Measurements from ENCODE around the gene TRAPPC5.

TRAPPC5 gene

DNA sequence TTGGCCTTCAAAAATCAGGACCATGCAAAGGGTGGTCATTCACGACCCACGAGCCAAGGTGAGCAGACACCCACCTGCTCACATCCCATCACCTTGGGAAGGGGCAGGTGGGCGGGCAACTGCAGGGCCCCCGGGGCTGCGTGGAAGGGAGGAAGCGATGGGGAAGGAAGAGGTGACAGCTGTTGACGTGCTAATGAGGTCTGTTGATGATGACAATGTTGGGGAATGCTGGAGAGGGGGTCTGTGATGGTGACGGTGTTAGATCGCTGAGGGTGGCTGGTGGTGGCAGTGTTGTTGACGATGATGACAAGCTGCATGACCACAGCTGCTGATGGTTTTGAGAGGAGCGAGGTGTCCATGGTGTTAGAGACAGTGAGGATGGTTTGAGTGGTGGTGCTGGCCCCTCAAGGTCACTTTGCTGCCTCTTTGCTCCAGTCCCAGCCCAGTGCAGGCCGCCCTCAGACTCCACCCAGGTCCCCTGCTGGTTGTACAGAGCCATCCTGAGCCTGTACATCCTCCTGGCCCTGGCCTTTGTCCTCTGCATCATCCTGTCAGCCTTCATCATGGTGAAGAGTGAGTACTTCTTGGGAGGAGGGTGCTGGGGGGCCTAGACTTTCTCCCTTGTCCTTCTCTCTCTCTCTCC lies 2.8 kb upstream of the TRAPPC5 start:
- no peak for DNase-seq

DNA sequence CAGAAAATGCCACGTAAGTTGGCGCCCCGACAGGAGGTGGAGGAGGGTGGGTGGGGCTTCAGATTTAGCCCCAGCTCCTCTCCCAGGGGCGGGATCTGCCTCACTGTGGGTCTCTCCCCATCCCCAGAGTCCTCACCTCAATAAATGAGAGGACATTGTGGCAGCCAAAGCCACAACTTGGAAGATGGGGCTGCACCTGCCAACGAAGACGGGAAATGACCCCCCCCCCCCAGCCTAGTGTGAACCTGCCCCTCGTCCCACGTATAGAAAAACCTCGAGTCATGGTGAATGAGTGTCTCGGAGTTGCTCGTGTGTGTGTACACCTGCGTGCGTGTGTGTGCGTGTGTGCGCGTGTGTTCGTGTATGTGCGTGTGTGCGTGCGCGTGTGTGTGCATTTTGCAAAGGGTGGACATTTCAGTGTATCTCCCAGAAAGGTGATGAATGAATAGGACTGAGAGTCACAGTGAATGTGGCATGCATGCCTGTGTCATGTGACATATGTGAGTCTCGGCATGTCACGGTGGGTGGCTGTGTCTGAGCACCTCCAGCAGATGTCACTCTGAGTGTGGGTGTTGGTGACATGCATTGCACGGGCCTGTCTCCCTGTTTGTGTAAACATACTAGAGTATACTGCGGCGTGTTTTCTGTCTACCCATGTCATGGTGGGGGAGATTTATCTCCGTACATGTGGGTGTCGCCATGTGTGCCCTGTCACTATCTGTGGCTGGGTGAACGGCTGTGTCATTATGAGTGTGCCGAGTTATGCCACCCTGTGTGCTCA lies 1.5 kb upstream of the TRAPPC5 start:
- no peak for DNase-seq

DNA sequence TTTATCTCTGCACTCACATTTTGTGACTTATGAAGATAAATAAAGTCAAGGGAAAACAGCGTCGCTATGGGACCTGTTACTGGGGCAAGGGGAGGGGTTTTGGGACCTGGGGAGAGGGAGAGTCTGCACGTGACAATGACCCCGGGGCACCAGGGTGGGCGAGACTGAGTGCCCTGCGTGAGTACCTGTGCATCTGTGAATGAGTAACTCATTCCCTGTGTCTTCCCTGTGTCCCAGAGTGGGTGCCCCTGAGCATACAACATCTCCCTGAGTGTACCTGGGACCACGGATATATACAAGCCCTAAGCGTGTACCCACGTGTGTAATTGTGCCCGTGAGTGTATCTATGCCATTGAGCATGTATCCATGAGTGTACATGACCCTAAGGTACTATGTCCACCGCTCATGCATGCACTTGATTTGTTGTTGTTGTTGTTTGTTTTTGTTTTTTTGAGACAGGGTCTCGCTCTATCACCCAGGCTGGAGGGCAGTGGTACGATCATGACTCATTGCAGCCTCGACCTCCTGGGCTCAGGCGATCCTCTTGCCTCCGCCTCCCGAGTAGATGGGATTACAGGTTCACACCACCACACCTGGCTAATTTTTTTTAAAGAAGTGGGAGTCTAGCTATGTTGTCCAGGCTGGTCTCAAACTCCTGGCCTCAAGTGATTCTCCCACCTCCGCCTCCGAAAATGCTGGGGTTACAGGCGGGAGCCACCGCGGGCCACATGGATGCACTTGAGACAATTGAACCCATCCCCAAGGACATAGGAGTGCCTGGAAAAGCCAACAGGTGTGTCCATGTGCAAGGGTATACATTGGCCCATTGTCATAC lies 645 bp upstream of the TRAPPC5 start:
- no peak for DNase-seq

DNA sequence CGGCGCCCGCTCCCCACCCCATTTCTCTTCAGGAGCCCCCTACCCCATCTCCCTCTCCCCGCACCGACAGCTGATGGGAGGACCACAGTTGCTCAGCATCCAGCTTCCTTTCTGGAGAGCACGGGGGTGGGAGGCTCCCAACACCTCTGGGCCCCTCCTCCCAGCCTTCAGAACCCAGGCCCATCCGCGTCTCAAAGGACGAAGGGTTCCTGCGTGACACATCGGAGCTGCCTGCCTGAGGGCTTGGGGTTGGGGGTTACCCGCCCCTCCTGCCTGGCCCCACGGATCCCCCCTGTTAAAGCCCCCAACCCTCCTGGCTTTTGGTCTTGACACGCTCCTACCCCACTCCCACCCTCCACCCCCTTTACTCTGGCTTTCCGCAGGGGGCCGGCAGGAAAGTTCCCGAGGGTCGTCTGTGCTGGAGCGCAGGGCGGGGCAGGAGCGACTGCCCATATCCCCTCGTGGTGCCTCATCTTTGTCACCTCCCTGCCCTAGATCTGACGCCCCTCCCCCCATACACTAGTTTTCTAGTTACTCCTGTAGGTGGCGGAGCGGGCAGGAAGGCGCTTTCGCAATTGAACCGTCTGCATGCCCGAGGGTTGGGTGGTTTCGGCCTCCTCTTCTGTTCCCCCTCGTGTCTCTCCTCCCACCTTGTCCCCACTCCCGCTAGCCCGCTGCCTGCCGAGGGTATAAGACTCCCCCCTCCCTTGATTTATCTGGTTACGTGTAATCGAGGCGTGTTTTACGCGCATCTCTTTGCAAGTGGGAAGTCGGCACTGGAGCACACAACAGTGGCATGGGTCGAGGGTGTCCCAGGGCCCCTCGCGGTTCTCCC lies 924 bp downstream of the TRAPPC5 start:
- peak; percentile 66 for DNase-seq

DNA sequence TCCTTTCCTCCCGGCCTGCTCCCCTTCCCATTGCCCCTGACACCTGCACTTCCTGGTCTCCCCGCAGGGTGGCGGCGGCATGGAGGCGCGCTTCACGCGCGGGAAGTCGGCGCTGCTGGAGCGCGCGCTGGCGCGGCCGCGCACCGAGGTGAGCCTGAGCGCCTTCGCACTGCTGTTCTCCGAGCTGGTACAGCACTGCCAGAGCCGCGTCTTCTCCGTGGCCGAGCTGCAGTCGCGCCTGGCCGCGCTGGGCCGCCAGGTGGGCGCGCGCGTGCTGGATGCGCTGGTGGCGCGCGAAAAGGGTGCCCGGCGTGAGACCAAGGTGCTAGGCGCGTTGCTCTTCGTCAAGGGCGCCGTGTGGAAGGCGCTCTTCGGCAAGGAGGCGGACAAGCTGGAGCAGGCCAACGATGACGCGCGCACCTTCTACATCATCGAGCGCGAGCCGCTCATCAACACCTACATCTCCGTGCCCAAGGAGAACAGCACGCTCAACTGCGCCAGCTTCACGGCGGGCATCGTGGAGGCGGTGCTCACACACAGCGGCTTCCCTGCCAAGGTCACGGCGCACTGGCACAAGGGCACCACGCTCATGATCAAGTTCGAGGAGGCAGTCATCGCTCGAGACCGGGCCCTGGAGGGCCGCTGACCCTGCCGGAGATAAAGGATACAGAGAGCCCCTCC lies 1.7 kb downstream of the TRAPPC5 start:
- DNase-seq, result no peak

DNA sequence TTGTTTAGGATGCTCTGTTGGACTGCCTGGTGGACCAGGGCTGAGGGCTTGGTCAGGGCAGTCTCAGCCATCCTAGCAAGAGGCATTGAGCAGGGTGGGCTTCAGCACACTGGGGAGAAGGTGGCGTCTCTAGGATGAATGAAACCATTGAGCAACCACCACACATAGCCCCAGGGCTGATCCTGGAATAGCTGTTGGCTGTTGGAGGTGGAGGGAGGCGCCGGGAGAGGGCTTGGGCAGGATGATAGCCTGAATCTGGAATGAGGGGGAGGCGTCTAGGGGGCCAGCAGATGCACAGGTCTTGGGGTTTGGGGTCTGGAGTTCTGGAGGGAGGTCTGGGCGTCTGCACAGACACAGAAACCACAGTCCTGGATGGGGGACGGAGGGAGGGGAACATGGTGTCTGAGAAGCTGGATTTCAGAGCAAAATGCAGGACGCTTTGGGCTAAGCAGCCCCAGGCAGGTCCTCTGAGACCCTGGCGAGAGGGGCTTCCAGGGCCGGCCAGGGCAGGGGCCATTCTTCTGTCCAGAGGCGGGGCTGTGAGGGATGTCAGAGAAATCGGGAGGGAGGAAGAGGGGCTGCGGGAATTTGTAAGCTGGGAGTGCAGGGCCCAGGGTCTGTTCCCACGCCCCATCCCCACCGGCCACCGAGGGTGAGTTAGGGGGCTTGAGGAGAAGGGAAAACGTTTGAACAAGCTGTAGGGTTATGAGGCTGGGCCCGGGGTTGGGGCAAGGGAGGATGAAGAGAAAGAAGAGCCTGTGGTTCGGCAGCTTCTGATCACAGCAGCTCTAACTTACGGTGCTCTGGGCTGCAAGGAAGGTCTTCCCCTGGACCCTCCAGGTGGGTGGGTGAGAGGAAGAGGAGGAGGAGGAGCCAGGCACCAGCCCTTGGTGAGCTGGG lies 5.2 kb downstream of the TRAPPC5 start:
- DNase-seq, result no peak

DNA sequence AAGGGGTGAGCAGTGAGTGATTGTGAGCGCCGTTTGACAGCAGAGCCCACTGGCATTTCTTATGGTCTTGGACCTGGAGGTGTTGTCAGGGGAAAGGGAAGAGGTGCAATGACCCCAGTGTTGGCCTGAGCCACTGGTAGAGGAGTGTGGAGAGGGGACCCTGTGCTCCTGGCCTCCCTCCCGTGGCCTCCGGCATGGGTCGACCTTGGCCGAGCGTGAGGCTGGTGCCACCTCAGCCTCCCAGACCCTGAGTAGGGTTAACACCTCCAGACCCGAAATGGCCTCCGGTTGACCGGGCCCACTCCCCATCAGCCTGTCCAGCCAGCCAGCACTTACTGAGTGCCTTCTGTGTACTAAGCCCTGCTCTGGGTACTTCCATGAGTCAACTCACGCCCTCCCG lies 6.5 kb downstream of the TRAPPC5 start:
- no peak for DNase-seq

DNA sequence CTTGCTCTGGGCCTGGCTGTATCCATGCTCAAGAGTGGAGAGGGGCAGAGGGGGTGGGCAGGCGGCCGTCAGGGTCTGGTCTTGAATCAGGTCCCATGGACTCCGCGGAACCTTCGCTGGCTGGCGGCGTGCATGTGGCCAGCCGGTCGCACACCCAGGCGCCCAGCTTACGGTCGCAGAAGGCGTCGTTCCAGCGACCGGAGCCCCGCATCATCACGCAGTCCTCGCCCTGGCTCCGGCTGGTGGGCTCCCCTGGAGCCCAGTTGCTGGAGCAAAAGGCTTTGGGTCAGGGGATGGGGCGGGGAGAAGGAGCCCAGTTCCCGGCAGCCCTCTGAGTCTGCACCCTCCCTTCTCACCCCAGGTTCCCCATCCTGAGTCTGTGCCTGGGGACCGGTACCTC lies 8.5 kb downstream of the TRAPPC5 start:
- no peak for DNase-seq

DNA sequence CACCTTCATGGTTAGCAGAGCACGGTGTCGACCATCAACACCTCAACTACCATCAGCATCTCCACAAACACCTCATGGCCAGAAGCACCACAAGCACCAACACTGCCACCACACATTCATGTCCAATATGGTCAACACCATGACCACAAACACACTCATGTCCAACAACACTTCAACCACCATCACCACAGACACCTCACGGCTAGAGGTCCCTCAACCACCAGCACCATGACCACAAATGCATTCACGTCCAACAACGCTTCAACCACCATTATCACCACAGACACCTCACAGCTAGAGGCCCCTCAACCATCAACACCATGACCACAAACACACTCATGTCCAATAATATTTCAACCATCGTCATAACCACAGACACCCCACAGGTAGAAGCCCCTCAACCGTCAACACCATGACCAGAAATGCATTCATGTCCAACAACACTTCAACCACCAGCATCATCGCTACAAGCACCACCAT lies 10.2 kb downstream of the TRAPPC5 start:
- DNase-seq, result no peak

DNA sequence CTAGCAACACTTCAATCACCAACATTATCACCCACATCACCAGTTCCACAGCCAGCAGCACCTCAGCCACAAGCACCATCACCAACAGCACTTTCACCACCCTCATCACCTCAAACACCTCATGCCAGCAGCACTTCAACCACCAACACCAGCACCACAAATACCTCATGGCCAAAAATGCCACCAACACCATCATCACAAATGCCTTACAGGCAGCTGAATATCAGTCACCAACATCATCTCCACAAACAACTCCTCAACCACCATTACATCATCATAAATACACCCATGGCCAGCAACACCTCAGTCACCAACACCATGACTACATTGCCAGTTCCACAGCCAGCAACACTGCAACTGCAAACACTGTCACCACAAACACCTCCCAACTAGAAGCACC lies 10.9 kb downstream of the TRAPPC5 start:
- DNase-seq, result no peak

DNA sequence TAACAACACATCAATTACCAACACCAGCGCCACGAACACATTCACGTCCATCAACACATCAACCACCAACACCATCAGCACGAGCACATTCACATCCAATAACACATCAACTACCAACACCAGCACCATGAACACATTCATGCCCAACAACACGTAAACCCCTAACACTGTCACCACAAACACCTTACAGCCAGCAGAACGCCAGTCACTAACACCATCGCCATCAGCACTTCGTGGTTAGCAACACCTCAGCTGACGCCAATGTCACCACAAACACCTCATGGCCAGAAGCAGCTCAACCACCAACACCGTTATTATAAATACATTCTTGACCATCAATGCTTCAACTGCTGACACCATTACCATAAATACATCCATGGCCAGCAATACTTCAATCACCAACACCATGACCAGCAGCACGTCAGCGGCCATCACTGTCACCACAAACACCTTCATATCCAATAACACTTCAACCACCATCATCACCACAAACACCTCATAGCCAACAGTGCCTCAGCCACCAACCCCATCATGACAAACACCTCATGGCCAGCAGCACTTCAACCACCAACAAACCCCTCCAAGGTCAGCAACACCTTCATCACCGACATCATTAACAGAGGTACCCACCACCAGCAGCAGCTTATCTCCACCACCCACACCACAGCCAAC lies 11.9 kb downstream of the TRAPPC5 start:
- DNase-seq, result no peak

DNA sequence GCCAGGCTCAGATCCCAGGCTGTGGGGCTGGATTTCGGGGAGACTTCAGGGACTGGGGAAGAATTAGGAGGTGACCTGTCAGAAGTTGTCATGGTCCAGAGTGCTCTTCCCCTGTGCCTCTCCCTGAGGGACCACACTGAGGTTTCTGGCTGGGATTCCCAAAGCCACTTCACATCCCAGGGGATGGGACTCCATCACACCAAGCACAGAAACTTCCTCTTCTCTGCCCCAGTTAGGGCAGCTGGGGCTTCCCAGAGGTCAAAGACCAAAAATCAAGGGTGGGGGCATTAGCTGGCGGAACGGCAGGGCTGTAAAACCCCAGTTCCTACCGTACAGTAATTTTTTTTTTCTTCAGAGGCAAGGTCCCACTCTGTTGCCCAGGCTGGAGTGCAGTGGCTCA lies 13.9 kb downstream of the TRAPPC5 start:
- no peak for DNase-seq

DNA sequence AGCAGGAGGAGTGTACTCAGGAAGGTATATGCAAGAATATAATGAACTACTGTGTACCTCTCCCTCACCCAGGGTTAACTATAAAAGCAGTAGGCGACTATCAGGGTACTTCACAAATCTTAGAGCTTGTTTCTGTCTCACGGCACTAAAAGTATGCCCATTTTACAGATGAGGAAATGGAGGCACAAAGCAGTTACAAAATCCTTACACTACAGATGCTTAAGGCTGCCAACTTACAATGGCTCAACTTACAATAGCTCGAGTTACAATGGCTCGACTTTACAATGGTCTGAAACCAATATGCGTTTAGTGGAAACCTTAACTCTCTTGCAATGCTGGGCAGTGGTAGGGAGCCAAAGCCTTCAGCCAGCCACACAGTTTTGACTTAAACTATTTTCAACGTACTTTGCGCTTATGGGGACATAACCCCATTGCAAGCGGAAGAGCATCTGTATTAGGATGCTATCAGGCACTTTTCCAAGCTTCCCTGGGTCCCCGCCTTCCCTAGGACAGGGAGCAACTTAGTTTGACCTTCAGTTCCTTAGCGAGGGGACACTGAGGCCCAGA lies 17.2 kb downstream of the TRAPPC5 start:
- DNase-seq, result no peak

DNA sequence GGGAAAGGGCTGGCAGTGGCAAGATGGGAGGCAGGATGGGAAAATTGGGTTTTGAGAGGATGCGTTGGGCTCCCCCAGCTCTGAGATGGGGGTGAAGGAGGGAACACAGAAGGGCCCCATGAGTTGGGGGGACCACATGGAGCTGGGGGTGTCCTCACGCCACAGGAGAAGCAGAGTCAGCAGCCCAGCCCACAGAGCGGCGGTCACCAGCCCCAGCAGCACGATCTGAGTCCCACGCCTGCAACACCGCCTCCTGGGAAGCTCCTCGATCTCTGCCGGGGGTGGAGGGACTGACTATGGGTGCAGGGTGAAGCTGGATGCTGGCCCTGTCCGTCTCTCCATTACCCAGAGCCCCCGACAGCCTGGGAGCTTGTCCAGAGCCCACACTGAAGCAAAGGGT lies 17.9 kb downstream of the TRAPPC5 start:
- no peak for DNase-seq

DNA sequence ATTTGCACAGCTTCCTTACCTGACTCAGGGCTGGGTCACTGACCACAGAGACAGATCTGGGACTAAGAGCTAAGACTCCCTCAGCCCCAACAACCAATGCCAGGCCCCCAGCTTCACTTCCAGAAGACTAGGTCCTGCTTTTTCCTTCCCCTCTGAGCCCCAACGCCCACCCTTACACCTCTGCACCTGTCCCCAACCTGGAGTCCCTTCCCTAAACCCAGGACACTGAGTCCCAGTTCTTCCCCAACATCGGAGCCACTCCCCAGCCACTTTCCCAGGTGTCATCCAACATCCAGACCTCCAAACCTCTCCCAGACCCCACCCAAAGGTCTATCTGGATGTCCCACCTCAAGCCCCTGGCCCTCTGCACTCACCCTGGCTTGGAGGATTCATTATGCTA lies 18.4 kb downstream of the TRAPPC5 start:
- no peak for DNase-seq

DNA sequence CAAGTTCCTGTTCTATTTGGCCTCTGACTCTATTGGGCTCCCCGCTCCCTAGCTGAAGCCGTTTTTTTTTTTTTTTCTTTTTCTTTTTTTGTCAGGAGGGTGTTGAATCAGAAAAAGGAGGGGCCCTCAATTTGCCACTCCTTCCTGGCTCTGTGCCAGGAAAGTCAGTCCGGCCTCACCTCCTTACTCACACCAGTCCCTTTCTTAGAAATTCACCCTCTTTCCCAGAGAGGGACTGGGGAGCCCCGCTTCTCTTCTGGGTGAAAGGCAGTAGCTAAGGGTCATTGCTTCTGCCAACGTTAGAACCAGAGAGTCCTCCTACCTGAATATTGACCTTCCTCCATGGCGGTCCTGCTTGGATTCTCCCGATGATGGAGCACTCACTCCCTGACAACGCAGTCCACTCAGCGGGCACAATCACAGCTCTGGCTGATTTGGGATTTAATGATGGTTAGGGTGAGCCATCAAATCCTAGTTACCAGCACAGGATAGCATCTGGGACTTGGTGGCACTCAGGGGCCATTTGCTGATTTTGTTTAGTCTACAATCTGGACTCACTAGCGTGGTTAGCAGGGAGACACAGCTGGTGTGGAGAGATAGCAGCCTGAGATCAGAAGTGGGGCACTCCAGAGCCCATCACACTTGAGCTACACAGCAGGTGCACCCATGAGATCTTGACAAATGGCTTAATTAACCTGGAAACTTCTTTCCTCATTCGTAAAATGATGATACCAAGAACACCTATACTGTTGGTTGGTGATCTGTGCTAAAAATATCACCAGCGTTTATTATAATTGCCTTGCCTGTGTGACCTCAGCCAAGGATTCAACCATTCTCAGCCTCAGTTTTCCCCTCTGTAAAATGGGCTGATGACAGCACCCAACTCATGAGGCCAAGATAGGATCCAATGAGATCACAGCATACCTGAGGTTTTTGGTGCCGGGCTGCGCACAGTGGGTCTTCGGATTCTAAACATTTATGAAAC lies 19.1 kb downstream of the TRAPPC5 start:
- DNase-seq, result no peak

DNA sequence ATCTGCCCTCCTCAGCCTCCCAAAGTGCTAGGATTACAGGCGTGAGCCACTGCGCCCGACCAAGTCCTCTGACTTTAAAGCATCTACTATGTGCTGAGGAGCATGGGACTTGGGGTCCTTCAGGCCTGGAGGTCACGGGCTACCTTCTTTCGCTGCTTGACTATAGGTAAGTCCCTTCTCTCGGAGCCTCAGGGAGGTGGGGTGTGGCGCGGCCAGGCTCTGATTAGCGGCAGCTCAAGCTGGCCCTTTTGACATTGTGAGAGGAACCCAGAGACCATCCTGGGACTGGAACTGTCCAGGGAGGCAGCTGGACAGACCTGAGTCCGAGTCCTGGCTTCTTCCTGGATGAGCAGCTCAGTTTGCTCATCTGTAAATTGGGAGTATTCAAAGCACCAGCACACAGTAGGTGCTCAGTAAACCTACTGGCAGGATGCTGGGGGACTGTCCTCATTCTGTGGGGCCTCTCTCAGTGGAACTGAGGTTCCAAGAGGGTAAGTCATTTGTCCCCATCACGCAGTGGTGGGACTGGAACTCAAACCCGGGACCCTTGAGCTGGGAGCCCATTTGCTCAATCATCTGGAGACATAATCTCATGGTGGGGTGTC lies 20.5 kb downstream of the TRAPPC5 start:
- no peak for DNase-seq

Measured in SIG-M5 (cell line).